ENCODE results near the gene PGM3. TPM values are rescaled to one million over a fixed set of nuclear protein-coding genes. Genes with fewer than 3 reads are reported as not detected.

PGM3 gene
- total and polyA plus RNA-seq, 11 donors: 3.8 to 25.1 (median 15.8) TPM

GRCh38 chr6:83117802-83118201 lies 75.3 kb downstream of the PGM3 start:
- intact Hi-C loops (cut with DNase I): loop anchor here in 1 of 10 donors (5.0 kb wide), 1 partner anchor 51 kb away; the partner anchor contains the start of genes DOP1A and UBE3D
- Histone ChIP-seq H3K27ac (no peak overlapping the region), H3K36me3 (peaks cover 0 to 60% (median 52%) of the 10 kb centered on the region in 9 donors)

More at GRCh38 chr6:83117802-83118201, 75.3 kb downstream of the PGM3 start:
- H3K4me3 ChIP-seq: no peak overlapping the region
- no peaks in the 10 kb centered on the region for H3K9me3 ChIP-seq
- TF ChIP-seq, protein P1, sequence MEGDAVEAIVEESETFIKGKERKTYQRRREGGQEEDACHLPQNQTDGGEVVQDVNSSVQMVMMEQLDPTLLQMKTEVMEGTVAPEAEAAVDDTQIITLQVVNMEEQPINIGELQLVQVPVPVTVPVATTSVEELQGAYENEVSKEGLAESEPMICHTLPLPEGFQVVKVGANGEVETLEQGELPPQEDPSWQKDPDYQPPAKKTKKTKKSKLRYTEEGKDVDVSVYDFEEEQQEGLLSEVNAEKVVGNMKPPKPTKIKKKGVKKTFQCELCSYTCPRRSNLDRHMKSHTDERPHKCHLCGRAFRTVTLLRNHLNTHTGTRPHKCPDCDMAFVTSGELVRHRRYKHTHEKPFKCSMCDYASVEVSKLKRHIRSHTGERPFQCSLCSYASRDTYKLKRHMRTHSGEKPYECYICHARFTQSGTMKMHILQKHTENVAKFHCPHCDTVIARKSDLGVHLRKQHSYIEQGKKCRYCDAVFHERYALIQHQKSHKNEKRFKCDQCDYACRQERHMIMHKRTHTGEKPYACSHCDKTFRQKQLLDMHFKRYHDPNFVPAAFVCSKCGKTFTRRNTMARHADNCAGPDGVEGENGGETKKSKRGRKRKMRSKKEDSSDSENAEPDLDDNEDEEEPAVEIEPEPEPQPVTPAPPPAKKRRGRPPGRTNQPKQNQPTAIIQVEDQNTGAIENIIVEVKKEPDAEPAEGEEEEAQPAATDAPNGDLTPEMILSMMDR (IDR thresholded peaks at IDR 0.05): no peak
- no peak for TF ChIP-seq POLR2A (IDR thresholded peaks at IDR 0.05)
- no peak for DNase-seq
- peak in 1 of 4 donors; percentile 51 for ATAC-seq
- WGBS, 4 donors: 90 to 97% (median 93%) methylated on average over 1 of the region's 1 CpG
- H3K27me3 ChIP-seq: no peaks in the 10 kb centered on the region
- H3K4me1 ChIP-seq: peaks cover 0 to 14% (median 0%) of the 10 kb centered on the region in 12 donors

Other genes with a start within 250 kb of the PGM3 start
- gene UBE3D, start 127.4 kb downstream of the PGM3 start, total RNA-seq: 1 to 10 TPM; 2.0 to 5.3 (median 2.7) TPM
- gene UBE3D, start 127.4 kb downstream of the PGM3 start, polyA plus RNA-seq: 1 to 10 TPM; 2.9 to 3.5 TPM
- 10 to 100 TPM; 12.6 to 25.7 (median 24.0) TPM for gene DOP1A, start 125.6 kb downstream of the PGM3 start, total RNA-seq
- gene DOP1A, start 125.6 kb downstream of the PGM3 start, polyA plus RNA-seq: 1 to 10 TPM; 5.0 to 5.9 TPM
- gene RWDD2A, start 92 bp upstream of the PGM3 start, total RNA-seq: 1 to 10 TPM; 1.6 to 4.8 (median 3.4) TPM
- 1 to 10 TPM; 1.3 to 2.2 TPM for gene RWDD2A, start 92 bp upstream of the PGM3 start, polyA plus RNA-seq
- gene ME1, start 237.8 kb upstream of the PGM3 start, total RNA-seq: 10 to 100 TPM; 15.2 to 28.5 (median 19.6) TPM
- 1 to 10 TPM; 7.0 to 8.8 TPM for gene ME1, start 237.8 kb upstream of the PGM3 start, polyA plus RNA-seq

Measured in heart left ventricle (tissue), 16 donors.